K562 treated with DMSO at 1 percent for 4 hours (cell line): ENCODE data around the gene GHR. TPM values are rescaled to one million over a fixed set of nuclear protein-coding genes. Genes with fewer than 3 reads are reported as not detected.

Source experiments
- total RNA-seq: library from RNA; unstranded; fragments of 300-600 nt; gene quantifications from 2 replicates; pipeline ENCODE4 v1.2.3, GENCODE V29; 2022; ENCODE audit not compliant: insufficient read depth

GHR gene
- not detected in 2 replicates for total RNA-seq

DNA sequence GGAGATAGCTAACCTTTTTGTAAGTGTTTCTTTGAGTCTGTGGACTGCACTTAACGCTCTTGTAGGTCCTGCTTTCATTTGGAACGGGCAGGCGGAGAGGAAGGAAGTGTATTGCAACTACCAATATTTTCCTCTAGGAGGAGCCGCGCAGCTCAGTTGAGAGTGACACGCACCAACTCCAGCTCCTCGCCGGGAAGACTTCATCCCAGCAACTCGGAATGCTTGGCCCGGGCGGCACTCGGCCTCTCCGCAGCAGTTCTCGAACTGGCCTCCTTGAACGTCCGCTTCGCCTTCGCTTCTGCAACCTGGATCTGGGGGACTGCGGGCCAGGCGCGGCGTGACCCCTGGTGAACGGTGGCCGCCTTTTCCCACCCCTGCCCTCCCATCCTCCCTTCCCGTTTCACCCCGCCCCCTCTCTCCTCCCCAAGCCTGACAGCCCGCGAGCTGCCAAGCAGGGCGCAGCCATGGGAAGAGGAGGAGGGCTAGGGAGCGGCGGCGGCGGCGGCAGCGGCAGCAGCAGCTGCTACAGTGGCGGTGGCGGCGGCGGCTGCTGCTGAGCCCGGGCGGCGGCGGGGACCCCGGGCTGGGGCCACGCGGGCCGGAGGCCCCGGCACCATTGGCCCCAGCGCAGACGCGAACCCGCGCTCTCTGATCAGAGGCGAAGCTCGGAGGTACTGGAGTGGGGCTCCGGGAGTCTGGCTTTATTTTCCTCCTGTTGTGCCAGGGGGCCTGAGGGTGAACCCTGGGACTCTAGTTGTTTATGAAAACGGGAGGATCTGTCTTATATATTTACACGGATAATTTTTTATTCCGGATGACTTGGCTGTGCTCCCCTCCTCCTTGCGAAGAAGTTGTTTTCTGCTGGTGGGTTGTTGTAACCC, at the start of gene GHR:
Gene GHR (plus strand): TSS at position 155 of the 881 bp plus-strand sequence. CDS start 142,436 bp downstream, outside the sequence.

DNA sequence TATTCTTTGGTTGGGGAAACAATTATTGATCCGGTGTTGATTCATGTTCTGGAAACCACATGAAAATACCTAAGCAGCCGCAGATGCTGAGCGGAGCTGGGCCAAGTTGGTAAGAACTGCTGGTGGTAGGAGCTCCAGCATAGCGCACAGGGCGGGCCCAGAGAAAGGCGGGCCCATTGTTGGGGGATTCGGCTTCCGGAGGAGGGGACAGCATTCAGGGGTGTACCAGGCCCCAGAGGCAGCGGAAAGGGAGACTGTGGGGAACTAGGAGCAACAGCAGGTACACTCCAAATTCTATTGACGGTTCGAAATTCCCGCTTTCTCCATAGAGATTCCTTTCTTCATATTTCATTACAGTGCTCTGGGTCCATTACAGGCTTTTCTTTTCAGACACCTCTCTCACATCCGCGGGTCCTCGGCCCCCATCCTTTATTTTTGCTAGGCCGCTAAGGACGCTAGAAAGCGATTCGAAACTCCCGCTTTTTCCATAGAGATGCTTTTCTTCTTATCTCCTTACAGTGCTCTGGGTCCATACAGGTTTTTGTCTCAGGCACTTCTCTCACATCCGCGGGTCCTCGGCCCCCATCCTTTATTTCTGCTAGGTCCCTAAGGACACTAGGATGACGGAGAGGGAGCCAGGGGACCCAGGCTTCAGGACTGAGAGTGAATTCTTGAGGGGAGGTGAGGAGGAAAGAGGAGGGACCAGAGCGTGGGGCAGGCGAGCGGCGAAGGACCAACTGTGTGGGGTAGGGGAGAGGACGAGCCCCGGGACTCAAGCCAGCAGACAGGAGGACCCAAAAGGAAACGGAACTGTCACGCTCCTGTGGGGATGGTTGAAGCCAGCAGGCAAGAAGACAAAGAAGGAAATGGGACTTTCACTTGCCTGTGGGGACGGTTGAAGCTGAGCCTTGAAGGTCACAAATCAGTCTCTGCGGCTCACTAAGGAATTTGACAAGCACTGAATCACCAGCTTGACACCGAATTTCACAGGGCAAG, 333.7 kb downstream of the GHR start, which contains the start of gene CCDC152:
Gene CCDC152 (plus strand): TSS at position 213 of the 996 bp plus-strand sequence. CDS start 2,304 bp downstream, outside the sequence.

